ENCODE data around the gene TBC1D1. TPM values are rescaled to one million over a fixed set of nuclear protein-coding genes. Genes with fewer than 3 reads are reported as not detected.
A peak's percentile ranks its signal among the peaks of the same experiment; 100 is the strongest.

TBC1D1 gene
- total and polyA plus RNA-seq, 2 of the 8 experiments (the other 6 are each of a cell fraction or from before 2014, with no cell fraction given) = 96.9 to 162 TPM

DNA sequence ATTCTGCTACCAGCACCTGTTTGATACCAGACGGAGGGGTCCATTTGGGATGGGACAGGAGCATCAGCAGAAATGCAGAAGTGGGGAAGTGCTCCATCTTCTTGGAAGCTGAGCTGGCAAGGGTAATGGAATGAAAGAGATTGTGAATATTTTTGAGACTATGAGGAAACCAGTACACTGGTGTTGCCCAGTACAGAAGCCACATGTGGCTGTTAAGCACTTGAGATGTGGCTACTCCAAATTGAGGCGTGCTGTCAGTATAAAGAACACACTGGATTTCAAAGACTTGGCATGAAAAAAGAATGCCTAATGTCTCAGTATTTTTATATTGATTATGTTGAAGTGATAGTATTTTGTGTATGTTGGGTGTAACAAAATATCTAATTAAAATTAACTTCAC is 222.7 kb downstream of the TBC1D1 start:
- Histone ChIP-seq H3K14ac (ENCODE audit: insufficient read length) (no peak overlapping the region), H3K27ac (ENCODE audit: low read depth, low read length) (no peak overlapping the region), H2BK12ac (ENCODE audit: low read depth, low read length) (no peak overlapping the region), H2BK5ac (ENCODE audit: low read depth, low read length) (peak overlapping the region; percentile 81; the same call in 1 of the 2 replicates), H2BK15ac (ENCODE audit: low read length) (no peak overlapping the region; the same call in 1 of the 2 replicates), H4K91ac (replicated peaks; ENCODE audit: insufficient read length, low read length) (peak overlapping the region; percentile 20), H2AK5ac (ENCODE audit: low read depth, low read length) (no peak overlapping the region), H3K4me3 (ENCODE audit: extremely low read depth in 1 of 4, insufficient read depth in 2 of 4, low read depth in 3 of 4, low read length in 4 of 4) (no peak overlapping the region), H3K4ac (replicated peaks; ENCODE audit: insufficient read length, low read depth, low read length) (no peak overlapping the region), H3K4me2 (ENCODE audit: insufficient read depth in 1 of 2, low read depth in 2 of 2, low read length in 2 of 2) (peak overlapping the region in 1 of 2 experiments; percentile 27; a peak in 1 of 4 replicates), H3K27me3 (replicated peaks in 1 of 4; ENCODE audit: control insufficient read depth in 3 of 4, extremely low read depth in 1 of 4, insufficient read depth in 3 of 4, low read length in 3 of 4) (no peaks in the 10 kb centered on the region), H3K79me2 (ENCODE audit: control insufficient read depth in 1 of 2, insufficient read depth in 2 of 2, low read length in 2 of 2) (no peaks in the 10 kb centered on the region), H3K23me2 (ENCODE audit: low read depth, low read length) (no peaks in the 10 kb centered on the region), H3K18ac (ENCODE audit: extremely low read depth, low read length) (no peak overlapping the region), H2BK120ac (replicated peaks; ENCODE audit: low read depth, low read length) (peak overlapping the region; percentile 38), H4K5ac (ENCODE audit: insufficient read length, low read depth, low read length) (no peak overlapping the region), H3K36me3 (ENCODE audit: control insufficient read depth in 2 of 4, insufficient read depth in 4 of 4, low read length in 3 of 4) (peaks cover 2 to 22% (median 5%) of the 10 kb centered on the region in 4 experiments; a peak in 5 of 8 replicates), H3K23ac (ENCODE audit: insufficient read length) (no peak overlapping the region), H4K20me1 (replicated peaks in 1 of 2; ENCODE audit: control insufficient read depth in 1 of 2, insufficient read depth in 2 of 2, low read length in 2 of 2) (no peaks in the 10 kb centered on the region), H2BK20ac (ENCODE audit: low read length) (peak overlapping the region; percentile 88; the same call in 1 of the 2 replicates), H3K79me1 (ENCODE audit: low read depth, low read length) (no peaks in the 10 kb centered on the region), H3K4me1 (replicated peaks in 1 of 4; ENCODE audit: control insufficient read depth in 3 of 4, insufficient read depth in 4 of 4, low read length in 3 of 4) (peaks cover 6 to 28% (median 15%) of the 10 kb centered on the region in 4 experiments; a peak in 5 of 7 replicates), H3K56ac (replicated peaks; ENCODE audit: insufficient read length, low read depth, low read length) (no peak overlapping the region), H3K9ac (replicated peaks in 1 of 4; ENCODE audit: extremely low read depth in 1 of 4, low read depth in 3 of 4, low read length in 3 of 4) (no peak overlapping the region), H2AFZ (ENCODE audit: low read length) (no peak overlapping the region), H4K8ac (ENCODE audit: extremely low read depth, insufficient read depth, low read length) (no peak overlapping the region), H3K9me3 (ENCODE audit: insufficient read depth in 2 of 2, low read depth in 1 of 2, low read length in 1 of 2) (no peaks in the 10 kb centered on the region)
- ChIA-PET POLR2A (ENCODE audit: partially characterized antibody) (interaction anchor here (1.0 kb wide), 2 partner anchors 13 to 209 kb away, joined by 3 read pairs; no protein-coding TSS in a partner anchor), CTCF (ENCODE audit: partially characterized antibody) (interaction anchor here (1.1 to 3.6 kb wide), 4 partner anchors 10 to 44 kb away, joined by 4 to 14 read pairs (median 9); no protein-coding TSS in a partner anchor)
- no peak for TF ChIP-seq PHF8 (conservative IDR thresholded peaks at IDR 0.05; ENCODE audit: low read depth, low read length)
- no peak for TF ChIP-seq RFX5 (IDR thresholded peaks at IDR 0.05; ENCODE audit: borderline replicate concordance, low read depth, low read length)
- no peak for TF ChIP-seq SIN3A (conservative IDR thresholded peaks at IDR 0.05 in 1 of 2, IDR thresholded peaks at IDR 0.05 in 1 of 2; ENCODE audit: low read depth in 1 of 2, low read length in 2 of 2)
- no peak for TF ChIP-seq JUN (IDR thresholded peaks at IDR 0.05; ENCODE audit: low read depth, low read length)
- TF ChIP-seq, protein P1, sequence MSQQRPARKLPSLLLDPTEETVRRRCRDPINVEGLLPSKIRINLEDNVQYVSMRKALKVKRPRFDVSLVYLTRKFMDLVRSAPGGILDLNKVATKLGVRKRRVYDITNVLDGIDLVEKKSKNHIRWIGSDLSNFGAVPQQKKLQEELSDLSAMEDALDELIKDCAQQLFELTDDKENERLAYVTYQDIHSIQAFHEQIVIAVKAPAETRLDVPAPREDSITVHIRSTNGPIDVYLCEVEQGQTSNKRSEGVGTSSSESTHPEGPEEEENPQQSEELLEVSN (IDR thresholded peaks at IDR 0.05) = no peak
- TF ChIP-seq CHD1 (IDR thresholded peaks at IDR 0.05; ENCODE audit: low read depth, low read length) = no peak
- no peak for TF ChIP-seq CHD2 (IDR thresholded peaks at IDR 0.05; ENCODE audit: low read length)
- no peak for DNase-seq (ENCODE audit: low read depth in 1 of 2, low spot score in 2 of 2)
- FAIRE-seq = no peak
- 78% methylated on average over 2 of the region's 2 CpGs; no CpG with 5 or more reads in 1 of the 2 experiments for WGBS, 2 experiments (ENCODE audit: extremely low coverage in 1 of 2, insufficient coverage in 1 of 2, insufficient read length in 1 of 2, insufficient replicate concordance in 2 of 2, low coverage in 1 of 2, low lambda C conversion rate in 2 of 2, missing lambda C conversion rate in 1 of 2)
